Adrenal gland (tissue), 12 donors: Measurements from ENCODE around the gene TM4SF4. TPM values are rescaled to one million over a fixed set of nuclear protein-coding genes. Genes with fewer than 3 reads are reported as not detected.

Experiments
- DNase-seq, 7 donors: peaks; one replicate each; pipeline ENCODE4 v3.0.0-alpha.2; 2019 to 2020
- H3K27ac ChIP-seq, 5 donors: fragments of 200-600 bp; sonication (generic) in 4 of 5; 1 replicate in 3 of 5; 2 replicates in 2 of 5; pipeline versions ENCODE4 v1.5.1 to v1.8.0; 2016 to 2020; ENCODE audit warnings: mild to moderate bottlenecking in 1 of 5
- H3K27me3 ChIP-seq: fragments of 200-600 bp; 2 replicates; pipeline ENCODE4 v1.8.0; 2021
- H3K36me3 ChIP-seq, 2 donors: fragments of 200-600 bp; replicated peaks in 1 of 2; 1 replicate in 1 of 2; 2 replicates in 1 of 2; pipeline versions ENCODE4 v1.5.1 to v1.8.0; 2018 to 2022
- H3K4me1 ChIP-seq, 2 donors: fragments of 200-600 bp; replicated peaks in 1 of 2; 1 replicate in 1 of 2; 2 replicates in 1 of 2; pipeline versions ENCODE4 v1.5.1 to v1.8.0; 2018 to 2021
- H3K4me3 ChIP-seq, 4 donors: fragments of 200-600 bp; sonication (generic) in 3 of 4; one replicate each; pipeline ENCODE4 v1.5.1; 2016 to 2018
- H3K9me3 ChIP-seq, 3 donors: fragments of 200-600 bp; sonication (generic) in 1 of 3; replicated peaks in 1 of 3; 1 replicate in 2 of 3; 2 replicates in 1 of 3; pipeline versions ENCODE4 v1.5.1 to v1.8.0; 2016 to 2021
- POLR2A ChIP-seq, 2 donors: fragments of 450-650 bp; IDR thresholded peaks; one replicate each; pipeline ENCODE4 v1.6.1; 2017; ENCODE audit warnings: antibody characterized with exemption in 2 of 2, mild to moderate bottlenecking in 2 of 2, moderate library complexity in 1 of 2
- WGBS, 4 donors: extraction: QIAGEN DNeasy Blood & Tissue Kit in 2 of 4; methylation state at CpG; one replicate each; pipeline versions ENCODE4 v1.1.5 to v1.1.7; 2013 to 2017; 5-methylcytosine and 5-hydroxymethylcytosine counted together
- intact Hi-C, 2 donors: fragments of 100-400 bp; cut with DNase I; formaldehyde crosslinking; loops; one replicate each; pipeline versions ENCODE4 v1.14.1 to v1.15.0; 2022 to 2023
- polyA plus RNA-seq, 3 donors: library from polyadenylated mRNA; stranded (reverse); fragments of 200-250 nt in 2 of 3; fragments of 350-450 nt in 1 of 3; fragmentation: Illumina TruSeq in 1 of 3; extraction: RNeasy Lipid Tissue Mini Kit (QIAGEN cat#74804) in 1 of 3; gene quantifications; one replicate each; pipeline ENCODE4 v1.2.3, GENCODE V29; 2013 to 2014
- total RNA-seq, 9 donors: library from RNA; depleted of rRNA in 4 of 9; stranded (reverse); fragments of >200 nt in 4 of 9; fragments of 120-200 nt in 1 of 9; fragmentation: NEBNext Ultra II Directional in 1 of 9; extraction: Animal tissue kit (Norgen Biotek cat#: 25700) in 1 of 9; gene quantifications; one replicate each; pipeline versions ENCODE4 v1.1.0 to v1.2.4, GENCODE V29; 2013 to 2023
- TF ChIP-seq, protein P1 (sequence below), 6 experiments: fragments of 450-650 bp in 4 of 6; fragments of 200-600 bp in 2 of 6; sonication (generic) in 1 of 6; IDR thresholded peaks; 1 replicate in 5 of 6; 2 replicates in 1 of 6; pipeline versions ENCODE4 v1.5.1 to v1.8.0; 2016 to 2021; ENCODE audit warnings: antibody characterized with exemption in 6 of 6, mild to moderate bottlenecking in 2 of 6, moderate library complexity in 1 of 6
- donor health status: healthy with polysubstance abuse.
- donor health status: Bipolar disorder and iron deficiency.
- donor health status: DM: yes; HTN: yes; CAD: no.
- donor health status: DM: no; HTN: no; CAD: no.
- donor health status: DM: no; HTN: no; CAD: no.
- donor health status: DM: yes; HTN: yes; CAD: no.

The TM4SF4 gene
- total and polyA plus RNA-seq, 12 donors = 0.08 to 2.2 (median 0.96) TPM; not detected in 3

DNA sequence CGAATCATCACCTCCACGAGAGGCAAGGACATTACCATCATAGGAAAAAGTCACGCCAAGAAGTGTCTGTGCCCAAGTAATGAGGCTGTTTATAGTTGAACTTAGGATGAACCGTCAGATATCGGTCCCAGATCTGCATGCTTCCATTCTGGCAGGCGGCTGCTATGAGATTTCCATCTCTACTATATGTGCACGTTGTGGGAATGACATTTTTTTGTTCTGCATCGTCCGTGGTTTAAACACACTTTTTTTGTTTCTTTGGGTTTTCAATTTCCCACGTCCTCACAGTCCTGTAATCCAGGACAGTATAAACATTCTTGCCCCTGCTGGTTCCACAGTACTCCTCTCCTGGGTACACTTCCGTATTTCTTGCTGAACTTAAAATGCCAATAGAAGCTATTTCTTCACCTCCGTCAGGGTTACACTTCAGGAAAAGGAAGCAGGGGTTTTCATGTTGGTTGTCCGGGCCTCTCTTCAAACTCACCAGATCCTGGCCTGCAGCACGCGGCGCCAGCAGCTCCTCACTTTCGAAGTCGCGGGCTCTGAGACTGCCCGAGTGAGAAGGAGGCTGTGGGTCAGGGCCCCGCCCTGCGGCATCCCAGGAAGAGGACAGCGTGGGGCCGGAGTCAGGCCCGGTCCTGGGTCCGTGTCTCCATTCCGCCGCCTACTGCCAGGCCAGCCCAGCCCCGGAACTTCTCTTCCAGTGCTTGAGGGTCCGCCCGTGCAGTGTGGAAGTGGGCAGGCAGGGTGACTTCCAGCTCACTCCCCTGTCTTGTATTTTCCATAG, 9.8 kb upstream of the TM4SF4 start:
- TF ChIP-seq POLR2A (IDR thresholded peaks at IDR 0.05) = no peak
- TF ChIP-seq, protein P1, sequence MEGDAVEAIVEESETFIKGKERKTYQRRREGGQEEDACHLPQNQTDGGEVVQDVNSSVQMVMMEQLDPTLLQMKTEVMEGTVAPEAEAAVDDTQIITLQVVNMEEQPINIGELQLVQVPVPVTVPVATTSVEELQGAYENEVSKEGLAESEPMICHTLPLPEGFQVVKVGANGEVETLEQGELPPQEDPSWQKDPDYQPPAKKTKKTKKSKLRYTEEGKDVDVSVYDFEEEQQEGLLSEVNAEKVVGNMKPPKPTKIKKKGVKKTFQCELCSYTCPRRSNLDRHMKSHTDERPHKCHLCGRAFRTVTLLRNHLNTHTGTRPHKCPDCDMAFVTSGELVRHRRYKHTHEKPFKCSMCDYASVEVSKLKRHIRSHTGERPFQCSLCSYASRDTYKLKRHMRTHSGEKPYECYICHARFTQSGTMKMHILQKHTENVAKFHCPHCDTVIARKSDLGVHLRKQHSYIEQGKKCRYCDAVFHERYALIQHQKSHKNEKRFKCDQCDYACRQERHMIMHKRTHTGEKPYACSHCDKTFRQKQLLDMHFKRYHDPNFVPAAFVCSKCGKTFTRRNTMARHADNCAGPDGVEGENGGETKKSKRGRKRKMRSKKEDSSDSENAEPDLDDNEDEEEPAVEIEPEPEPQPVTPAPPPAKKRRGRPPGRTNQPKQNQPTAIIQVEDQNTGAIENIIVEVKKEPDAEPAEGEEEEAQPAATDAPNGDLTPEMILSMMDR (IDR thresholded peaks at IDR 0.05) = no peak
- H3K4me1 ChIP-seq = peaks cover 4 to 16% of the 10 kb centered on the region in 2 donors
- 86 to 90% (median 88%) methylated on average over 31 of the region's 31 CpGs for WGBS, 4 donors
- H3K27ac ChIP-seq = peak overlapping the region in 1 of 5 donors; percentile 30
- no peak overlapping the region for H3K4me3 ChIP-seq
- DNase-seq = no peak
- H3K9me3 ChIP-seq = no peaks in the 10 kb centered on the region
- H3K36me3 ChIP-seq = no peaks in the 10 kb centered on the region
- intact Hi-C loops = loop anchor here in 1 of 2 donors (10.0 kb wide), 1 partner anchor 60 kb away; no protein-coding TSS in a partner anchor
- H3K27me3 ChIP-seq = no peaks in the 10 kb centered on the region

- peaks cover 4 to 10% of the 10 kb centered on the region in 2 donors for H3K4me1 ChIP-seq
- intact Hi-C loops = loop anchor here in 1 of 2 donors (10.0 kb wide), 1 partner anchor 61 kb away; no protein-coding TSS in a partner anchor
Measured at GRCh38 chr3:149465351-149465883, 9.1 kb upstream of the TM4SF4 start.

GRCh38 chr3:149466192-149466591, 8.3 kb upstream of the TM4SF4 start:
- H3K27ac ChIP-seq = peak overlapping the region in 1 of 5 donors; percentile 78
- H3K4me3 ChIP-seq = no peak overlapping the region
- peak in 3 of 7 donors; percentile 6 to 27 (median 27) for DNase-seq
- intact Hi-C loops = loop anchor here in 1 of 2 donors (10.0 kb wide), 1 partner anchor 61 kb away; no protein-coding TSS in a partner anchor
- 71 to 77% (median 72%) methylated on average over 4 of the region's 4 CpGs for WGBS, 4 donors
- H3K36me3 ChIP-seq = no peaks in the 10 kb centered on the region
- no peaks in the 10 kb centered on the region for H3K27me3 ChIP-seq
- peaks cover 4 to 10% of the 10 kb centered on the region in 2 donors for H3K4me1 ChIP-seq
- H3K9me3 ChIP-seq = no peaks in the 10 kb centered on the region
- no peak for TF ChIP-seq POLR2A (IDR thresholded peaks at IDR 0.05)
- TF ChIP-seq, protein P1 (IDR thresholded peaks at IDR 0.05) = no peak

More at GRCh38 chr3:149465351-149465883, 9.1 kb upstream of the TM4SF4 start:
- WGBS, 4 donors = 61 to 77% (median 64%) methylated on average over 10 of the region's 10 CpGs
- Histone ChIP-seq H3K36me3 (no peaks in the 10 kb centered on the region), H3K4me3 (no peak overlapping the region), H3K9me3 (no peaks in the 10 kb centered on the region), H3K27ac (peak overlapping the region in 1 of 5 donors; percentile 30), H3K27me3 (no peaks in the 10 kb centered on the region)
- peak in 5 of 7 donors; percentile 5 to 62 (median 30) for DNase-seq
- TF ChIP-seq, protein P1 (IDR thresholded peaks at IDR 0.05) = no peak
- no peak for TF ChIP-seq POLR2A (IDR thresholded peaks at IDR 0.05)

DNA sequence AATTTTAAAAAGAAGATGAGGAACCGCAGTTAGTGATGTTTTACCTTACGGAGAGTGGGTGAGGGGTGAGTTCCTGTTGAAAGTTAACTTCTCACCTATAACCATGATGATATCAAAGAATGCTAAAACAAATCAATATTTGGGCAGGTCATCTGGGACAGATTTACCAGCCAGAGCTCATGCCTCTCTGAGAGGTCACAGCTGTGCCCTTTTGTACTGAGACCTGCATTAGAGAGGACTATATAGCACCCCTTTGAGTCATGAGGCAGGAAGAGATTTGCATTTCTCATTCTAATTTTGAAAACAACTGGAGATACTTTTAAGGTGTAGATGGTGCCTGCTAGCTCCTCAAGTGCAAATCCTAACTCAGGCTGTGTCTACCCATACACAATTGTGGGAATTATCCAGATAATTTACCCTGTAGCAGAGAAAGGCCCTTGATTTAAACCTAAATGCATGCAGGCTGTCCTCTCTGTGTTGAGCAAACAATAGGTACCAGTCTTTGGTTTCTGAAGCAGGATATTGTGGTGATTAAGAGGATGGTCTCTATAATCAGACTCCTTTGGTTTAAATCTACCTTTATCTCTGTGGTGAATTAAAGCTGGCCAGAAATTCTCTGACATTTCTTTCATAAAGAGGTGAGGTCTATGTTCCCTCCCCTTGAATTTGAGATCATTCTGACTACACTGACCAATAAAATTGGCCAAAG, 5.8 kb upstream of the TM4SF4 start:
- no peaks in the 10 kb centered on the region for H3K36me3 ChIP-seq
- peaks cover 4 to 26% of the 10 kb centered on the region in 2 donors for H3K4me1 ChIP-seq
- H3K27ac ChIP-seq = no peak overlapping the region
- whole genome bisulfite sequencing, 4 donors = 91 to 95% (median 93%) methylated on average over 2 of the region's 2 CpGs
- intact Hi-C loops = loop anchor here in 1 of 2 donors (10.0 kb wide), 1 partner anchor 64 kb away; no protein-coding TSS in a partner anchor
- no peaks in the 10 kb centered on the region for H3K9me3 ChIP-seq
- no peaks in the 10 kb centered on the region for H3K27me3 ChIP-seq
- no peak for DNase-seq
- no peak overlapping the region for H3K4me3 ChIP-seq
- no peak for TF ChIP-seq POLR2A (IDR thresholded peaks at IDR 0.05)
- TF ChIP-seq, protein P1 (IDR thresholded peaks at IDR 0.05) = no peak
